ACHN (cell line): ENCODE results near the gene MAEA.
A peak's percentile ranks its signal among the peaks of the same experiment; 100 is the strongest.

Source experiments
- DNase-seq: peaks from one replicate; pipeline ENCODE4 v3.0.0-alpha.2; 2015
- in situ Hi-C: cut with HindIII; loops from 2 replicates; pipeline ENCODE4 v1.10.0; 2017; ENCODE audit warnings: low sequenced_read_pairs, low pct_ligation_motif_present, low pct_unique_long_range_greater_than_20kb

The MAEA gene

DNA sequence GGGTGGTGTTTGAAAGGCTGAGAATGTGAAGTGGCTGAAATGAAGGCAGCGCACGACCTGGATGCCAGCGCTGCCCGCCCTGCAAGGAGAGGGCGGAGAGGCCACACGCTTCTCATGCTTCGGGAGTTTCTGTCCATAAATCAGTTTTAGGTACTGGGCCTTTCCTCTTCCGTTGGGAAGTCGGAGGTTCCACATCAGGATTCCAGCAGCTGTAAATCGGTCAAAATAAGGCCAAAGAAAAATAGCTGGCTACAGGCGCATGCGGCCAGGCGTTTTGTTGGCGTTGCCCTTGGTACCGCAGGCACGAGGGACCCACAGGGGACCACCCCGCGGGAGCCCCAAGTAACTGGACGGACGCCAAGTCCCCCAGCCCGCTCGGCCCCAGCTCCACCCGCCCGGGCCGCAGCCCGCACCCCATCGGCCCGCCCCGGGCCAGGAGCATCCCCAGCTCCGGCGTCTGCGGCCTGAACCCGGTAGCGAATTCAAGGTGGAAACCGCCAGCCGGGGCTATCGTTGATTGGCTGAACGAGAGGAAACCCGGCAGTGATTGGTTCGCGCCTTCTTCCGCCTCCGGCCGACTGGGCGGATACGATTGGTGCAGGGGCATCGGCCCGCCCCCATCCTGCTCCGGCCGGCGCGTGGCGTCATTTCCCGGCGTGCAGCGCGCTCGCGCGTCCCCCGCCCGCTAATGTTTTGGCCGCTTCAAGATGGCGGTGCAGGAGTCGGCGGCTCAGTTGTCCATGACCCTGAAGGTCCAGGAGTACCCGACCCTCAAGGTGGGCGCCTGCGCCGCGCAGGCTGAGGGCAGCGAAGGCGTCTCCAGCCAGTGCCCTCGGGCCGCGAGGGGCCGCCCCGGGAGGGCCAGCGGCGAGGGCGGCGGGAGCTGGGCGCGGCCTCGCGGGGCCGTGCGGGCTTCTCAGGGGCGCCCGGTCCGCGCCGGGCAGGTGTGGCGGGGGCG, at the start of gene MAEA:
Gene MAEA, plus strand, starts transcription at position 685 of the 958 bp plus-strand sequence. Its CDS starts 23 bp downstream, at position 708.
- DNase-seq = peak; percentile 94
- in situ Hi-C loops = no loop called here

DNA sequence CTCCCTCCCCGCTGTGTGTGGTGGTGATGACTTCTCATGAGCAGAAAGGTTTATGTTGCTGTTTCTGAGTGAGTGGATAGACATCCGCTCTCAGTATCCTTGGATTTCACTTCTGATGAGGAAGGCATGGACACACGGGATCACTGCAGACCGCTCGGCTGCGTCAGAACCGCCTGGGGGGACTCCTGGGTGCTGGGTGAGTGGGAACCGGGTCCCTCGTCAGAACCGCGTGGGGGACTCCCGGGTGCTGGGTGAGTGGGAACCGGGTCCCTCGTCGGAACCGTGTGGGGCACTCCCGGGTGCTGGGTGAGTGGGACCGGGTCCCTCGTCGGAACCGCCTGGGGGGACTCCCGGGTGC, 49.8 kb upstream of the MAEA start:
- DNase-seq = no peak
- in situ Hi-C loops = no loop called here

DNA sequence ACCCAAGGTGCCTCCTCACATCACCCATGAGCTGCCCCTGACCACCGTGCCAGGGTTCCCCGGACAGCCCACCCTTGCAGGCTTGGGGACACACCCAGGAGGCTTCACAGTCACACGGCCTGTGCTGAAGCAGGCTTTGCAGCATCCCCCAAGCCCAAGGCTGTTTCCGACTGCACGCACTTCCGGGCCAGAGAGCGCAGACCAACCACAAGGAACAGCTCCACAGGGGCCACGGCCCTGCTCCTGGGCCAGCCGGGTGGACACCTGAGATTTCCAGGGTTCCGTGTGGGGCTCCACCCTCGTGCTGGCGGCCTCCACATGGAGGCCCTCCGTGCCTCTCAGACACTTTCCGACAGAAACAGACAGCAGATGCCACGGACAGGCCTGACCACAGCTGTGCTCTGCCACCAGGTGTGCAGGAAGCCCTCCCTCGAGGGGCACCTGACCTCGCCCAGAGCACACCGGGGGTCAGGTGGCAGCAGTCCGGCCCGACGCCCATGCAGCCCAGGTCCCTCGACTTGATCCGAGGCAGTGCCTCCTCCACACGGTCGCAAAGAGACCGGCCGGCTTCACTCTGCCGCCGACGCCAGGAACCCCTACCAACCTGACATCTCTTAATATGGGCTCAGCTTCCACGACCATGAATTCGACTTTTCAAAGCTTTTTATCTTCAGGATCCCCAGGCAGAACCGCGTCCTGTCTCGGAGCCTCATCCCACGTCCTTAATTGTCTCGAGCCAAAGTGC, 48.8 kb upstream of the MAEA start:
- DNase-seq = no peak
- in situ Hi-C loops = no loop called here

DNA sequence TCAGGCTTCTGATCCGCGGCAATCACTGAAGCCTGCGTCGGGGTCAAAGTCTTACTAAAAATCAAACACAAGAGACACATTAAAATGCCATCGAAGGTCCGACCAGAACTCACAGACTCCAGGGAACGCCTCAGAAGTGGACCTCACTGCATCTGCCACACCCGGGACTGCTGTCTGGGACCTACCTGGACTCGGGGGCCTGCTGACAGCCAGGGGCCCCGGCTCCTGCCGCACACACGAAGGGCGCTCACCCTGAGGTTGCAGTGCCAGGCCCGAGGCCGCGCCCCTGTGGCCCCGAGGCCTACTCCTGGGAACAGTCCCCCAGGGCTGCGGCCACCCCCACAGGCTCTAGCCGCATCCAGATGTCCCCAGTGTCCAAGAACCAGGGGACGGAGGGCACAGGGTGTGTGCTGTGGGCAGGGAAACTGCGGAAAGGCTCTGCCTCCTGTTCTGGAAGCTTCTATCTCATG, 48.2 kb upstream of the MAEA start:
- DNase-seq = no peak
- in situ Hi-C loops = no loop called here

DNA sequence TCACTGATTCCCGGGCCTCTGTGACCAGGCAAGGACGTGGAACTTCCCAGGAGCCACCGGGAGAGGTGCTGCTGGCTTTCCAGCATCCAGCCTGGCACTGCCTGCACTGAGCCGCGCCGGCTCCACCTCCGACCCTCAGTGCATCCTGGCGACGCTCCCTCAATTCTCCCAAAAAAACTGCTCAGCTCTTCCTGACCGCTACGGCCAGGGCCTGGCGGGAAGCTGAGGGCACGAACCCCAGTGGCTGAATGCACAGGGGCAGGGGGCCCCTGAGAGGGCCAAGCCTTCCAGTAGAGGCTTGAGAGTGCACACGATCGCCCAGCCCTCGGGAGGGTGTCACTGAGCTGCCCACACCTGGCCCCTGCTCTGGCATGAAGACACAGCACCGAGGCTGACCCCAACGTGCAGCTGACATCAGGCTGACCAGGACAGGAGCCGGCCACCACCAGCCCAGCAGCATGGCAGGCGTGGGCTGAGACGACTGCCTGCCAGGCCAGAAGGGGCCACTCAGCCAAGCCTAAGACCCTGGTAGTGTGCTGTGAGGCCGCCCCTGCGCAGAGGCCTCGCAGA, 47.7 kb upstream of the MAEA start:
- in situ Hi-C loops = no loop called here
- DNase-seq = no peak

DNA sequence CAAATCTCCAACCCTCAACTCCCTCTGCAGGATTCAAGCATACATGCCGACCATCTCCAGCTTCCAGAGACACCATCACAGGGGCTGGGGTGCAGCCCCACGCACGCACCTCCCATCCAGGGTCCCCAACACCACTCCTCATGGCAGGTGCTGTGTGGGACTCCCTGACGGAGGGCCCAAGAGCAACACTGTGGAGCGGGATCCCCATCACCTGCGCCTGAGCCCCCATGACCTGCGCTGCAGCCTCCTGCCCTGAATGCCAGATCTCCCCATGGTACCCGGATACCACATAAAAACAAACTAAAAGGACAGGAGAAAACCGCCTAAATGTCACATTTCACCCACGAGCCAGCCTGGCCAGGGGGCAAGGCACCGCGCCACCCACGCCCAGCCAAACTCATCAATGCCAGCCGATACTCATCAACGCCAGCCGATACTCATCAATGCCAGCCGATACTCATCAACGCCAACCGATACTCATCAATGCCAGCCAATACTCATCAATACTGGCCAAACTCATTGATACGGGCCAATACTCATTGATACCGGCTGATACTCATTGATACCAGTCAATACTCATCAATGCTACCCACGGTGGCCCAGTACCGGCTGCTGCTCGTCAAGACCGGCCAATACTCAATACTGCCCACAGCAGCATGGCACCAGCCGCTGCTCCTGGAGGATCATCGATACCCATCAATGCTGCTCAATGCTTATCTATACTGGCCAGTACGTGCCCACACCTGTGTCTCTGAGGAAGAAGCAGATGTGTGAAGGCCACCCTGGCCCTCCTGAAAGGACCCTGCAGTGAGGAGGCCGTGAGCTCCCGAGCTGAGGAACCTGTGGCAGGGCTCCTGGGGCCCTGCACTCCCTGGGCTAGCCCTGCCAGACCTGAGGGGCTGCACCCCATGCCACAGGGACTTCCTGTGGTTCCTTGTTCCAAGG, 46.9 kb upstream of the MAEA start:
- in situ Hi-C loops = no loop called here
- DNase-seq = no peak

DNA sequence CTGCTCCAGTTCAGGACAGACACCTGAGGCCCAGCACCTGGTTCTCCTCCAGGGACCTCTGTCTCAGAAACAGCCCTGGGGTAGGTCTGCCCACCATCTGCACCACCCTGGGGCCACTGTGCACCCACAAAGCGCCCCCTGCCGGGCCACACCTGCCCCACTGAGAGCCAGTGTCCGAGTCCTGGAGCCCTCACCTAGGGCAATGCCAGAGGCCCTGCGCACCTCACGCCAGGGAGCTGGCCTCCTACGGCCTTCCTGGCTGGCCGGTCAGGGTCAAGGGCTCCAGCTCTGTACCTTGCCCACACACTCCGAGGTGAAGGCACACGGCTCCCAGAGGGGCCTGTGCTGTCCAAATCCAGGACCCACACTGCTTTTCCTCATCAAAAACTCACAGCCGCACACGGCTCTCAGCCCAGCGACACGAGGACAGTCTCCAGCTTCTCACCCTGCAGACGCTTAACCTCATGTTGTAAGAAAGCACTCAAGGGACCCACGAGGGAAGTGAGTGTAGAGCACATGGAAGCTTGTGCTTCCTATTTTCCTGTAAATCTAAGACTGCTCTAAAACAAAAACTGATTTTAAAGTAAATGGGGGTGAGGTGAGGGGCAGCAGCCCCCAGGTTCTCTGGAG, 46.1 kb upstream of the MAEA start:
- no peak for DNase-seq
- in situ Hi-C loops = no loop called here

DNA sequence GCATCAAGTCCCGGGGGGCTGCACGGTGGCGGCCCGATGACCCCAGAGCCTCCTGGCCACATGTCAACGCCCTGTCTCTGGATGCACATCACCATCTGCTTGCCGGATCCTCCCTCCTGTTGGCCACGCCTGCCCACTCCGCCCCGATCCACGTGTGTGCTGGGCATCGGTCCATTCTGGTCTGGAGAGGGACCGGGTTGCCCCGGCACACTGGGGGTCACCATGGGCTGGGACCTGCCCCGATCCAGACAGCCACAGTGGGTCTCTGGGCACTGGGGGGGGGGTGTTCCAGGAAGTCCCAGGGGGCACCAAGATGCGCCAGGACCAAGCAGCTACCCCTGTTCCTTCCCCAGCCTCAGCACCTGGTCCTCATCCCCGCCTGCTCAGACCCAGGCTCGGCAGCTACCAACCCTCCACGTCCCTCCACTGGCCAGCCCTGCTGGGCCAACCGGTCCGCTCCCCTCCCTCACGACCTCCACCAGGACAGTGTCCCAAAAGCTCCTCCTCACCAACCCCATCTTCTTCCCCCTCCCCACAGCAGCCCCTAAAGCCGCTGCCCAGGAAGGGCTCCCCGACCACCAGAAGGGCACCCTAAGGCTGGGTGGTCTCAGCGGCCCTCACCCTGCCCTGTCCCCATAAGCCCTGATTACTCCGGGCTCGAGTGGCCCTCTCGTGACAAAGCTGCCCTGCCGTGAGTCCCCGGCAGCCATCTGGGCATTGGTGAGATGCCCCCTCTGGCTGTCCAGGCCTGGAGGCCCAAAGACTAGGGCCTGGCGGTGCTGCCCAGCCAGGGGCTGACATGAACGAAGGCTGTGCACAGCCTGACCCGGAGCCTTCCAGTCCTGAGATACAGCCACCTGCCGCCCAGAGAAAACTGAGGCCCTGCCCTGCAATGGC, 45.4 kb upstream of the MAEA start:
- no peak for DNase-seq
- in situ Hi-C loops = no loop called here

DNA sequence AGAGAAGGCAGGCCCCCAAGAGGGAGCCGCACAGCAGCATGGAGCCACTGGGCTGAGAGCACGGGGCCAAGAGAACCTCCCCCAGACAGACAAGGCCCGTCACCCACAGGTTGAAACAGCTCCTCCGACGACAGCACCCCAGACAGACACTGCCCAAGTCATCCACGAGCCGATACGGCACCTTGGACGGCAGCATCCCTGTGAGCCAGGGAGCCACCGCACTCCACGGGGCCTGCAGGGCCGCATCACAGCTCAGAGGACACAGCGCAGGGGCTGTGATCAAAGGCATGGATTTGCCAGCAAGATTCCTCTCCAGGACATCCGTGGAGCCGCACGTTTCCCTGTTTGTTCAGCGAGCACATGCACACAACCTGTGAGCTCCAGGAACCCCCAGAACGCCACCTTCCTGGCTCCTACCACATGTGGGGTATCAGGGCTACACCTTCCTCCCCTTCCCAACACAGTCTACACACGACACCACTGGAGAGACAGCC, 44.7 kb upstream of the MAEA start:
- DNase-seq = no peak
- in situ Hi-C loops = no loop called here

DNA sequence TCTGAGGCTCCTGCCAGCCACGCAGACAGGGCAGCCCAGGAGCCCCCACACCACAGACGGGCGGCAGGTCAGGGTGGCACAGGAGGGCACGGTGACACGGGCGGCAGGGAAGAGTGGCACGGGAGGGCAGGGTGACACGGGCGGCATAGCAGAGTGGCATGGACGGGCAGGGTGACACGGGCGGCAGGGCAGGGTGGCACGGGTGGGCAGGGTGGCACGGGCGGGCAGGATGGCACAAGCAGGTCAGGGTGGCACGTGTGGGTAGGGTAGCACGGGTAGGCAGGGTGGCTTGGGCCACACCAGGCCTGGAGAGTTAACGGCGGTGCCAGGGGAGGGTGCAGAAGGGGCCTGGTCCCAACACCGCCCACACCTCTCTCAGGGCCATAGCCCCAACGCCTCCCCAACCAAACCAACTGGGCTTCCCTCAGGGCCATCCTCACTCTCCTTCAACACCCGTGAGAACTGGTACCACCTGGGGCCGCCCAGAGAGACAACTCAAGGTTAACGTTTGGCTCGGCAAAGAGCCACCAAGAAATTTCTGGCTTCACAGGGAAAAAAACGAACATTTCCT, 44.1 kb upstream of the MAEA start:
- no peak for DNase-seq
- in situ Hi-C loops = no loop called here

DNA sequence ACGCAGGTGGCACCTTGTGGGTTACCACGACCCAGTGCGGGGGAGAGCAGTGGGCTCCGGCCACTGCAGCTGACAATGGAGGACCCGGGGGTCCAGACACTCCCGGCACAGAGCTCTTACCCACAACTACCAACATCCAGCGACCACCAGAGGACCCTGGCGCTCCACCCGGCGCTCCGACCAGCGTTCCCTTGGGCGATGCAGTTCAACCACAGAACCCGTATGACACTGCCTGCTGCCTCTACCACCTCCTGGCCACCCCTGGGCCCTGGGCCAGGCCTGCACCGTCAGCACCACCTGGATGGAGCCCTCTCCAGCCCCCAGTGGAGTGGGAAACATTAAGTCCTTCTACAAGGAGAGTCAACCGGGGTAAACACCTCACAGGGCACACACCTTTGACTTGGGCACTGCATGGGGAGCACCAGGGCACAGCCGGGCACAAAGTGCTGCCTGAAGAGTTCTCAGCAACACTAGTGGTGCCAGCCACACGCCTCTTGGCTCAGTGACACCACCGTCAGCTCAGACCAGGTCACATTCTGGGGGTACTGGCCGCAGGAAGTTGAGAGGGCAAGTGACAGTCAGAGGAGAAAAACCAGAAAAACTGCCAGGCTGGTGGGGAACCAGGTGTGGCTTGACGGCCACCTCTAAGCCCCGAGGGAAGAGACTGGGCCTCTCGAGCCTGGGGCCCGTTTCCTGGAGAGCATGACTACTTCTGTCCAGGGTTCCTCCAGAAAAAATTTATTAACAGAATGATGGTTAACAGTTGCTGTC, 43.4 kb upstream of the MAEA start:
- in situ Hi-C loops = no loop called here
- DNase-seq = no peak

DNA sequence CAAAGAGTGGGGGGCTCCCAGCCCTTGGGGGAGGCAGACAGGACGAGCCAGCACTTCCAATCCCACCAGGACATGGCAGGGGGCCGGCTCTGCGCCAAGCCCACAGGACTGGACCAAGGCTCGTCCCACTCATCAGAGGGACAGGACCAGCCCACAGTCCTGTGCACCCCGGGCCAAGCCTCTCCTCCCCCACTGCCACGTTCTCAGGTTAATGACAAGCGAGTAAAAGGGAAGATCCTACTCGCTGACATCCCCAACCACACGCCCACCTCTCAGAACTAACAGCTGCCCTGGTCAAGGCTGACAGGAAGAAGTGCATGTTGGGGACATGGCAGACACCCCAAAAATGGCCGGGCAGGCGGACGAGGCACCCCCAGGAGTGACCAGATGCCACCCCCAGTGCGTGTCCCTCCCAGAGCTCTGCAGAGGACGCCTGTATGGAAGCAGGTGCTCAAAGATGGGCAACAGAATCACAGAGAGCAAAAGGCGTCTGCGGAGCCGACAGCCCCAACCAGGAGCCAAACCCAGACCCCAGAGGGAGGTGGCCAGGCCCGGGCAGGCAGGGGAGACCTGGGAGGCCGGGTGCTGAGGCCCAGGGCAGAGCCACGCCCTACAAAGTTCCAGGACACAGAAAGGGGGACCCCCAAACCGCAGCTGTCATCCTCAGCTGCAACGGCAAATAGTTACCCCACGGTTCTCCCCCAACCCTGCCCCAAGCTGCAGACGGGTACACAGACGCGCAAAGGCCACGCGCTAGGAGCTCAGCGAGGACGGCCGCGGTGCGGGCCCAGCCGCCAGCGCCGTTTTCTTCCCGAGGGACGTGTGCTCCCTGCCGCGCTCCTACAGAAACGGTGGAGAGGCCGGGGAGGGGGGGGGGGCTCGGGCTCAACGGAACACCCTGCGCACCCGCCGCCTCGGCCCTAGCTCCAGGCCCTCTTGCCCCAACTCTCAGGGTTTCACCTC, 42.5 kb upstream of the MAEA start:
- peak; percentile 18 for DNase-seq
- in situ Hi-C loops = no loop called here

DNA sequence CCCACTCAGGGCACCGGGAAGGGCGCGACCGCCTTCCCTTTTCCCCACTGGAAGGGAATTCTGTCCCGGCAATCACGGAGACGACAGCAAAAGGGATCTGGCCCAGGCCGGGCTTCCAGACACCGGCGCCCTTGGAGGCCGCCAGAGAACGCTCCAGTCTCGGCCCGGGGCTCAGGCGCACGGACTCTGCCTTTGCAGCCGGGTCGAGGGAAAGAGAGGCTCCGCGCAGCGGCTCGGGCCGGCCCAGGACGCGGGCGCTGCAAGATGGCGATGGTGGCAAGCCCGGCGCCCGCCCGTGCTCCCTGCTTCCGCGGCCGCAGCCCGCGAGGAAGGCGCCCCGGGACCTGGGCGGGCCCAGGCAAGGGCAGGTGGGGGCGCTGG, 41.8 kb upstream of the MAEA start:
- DNase-seq = no peak
- in situ Hi-C loops = no loop called here

DNA sequence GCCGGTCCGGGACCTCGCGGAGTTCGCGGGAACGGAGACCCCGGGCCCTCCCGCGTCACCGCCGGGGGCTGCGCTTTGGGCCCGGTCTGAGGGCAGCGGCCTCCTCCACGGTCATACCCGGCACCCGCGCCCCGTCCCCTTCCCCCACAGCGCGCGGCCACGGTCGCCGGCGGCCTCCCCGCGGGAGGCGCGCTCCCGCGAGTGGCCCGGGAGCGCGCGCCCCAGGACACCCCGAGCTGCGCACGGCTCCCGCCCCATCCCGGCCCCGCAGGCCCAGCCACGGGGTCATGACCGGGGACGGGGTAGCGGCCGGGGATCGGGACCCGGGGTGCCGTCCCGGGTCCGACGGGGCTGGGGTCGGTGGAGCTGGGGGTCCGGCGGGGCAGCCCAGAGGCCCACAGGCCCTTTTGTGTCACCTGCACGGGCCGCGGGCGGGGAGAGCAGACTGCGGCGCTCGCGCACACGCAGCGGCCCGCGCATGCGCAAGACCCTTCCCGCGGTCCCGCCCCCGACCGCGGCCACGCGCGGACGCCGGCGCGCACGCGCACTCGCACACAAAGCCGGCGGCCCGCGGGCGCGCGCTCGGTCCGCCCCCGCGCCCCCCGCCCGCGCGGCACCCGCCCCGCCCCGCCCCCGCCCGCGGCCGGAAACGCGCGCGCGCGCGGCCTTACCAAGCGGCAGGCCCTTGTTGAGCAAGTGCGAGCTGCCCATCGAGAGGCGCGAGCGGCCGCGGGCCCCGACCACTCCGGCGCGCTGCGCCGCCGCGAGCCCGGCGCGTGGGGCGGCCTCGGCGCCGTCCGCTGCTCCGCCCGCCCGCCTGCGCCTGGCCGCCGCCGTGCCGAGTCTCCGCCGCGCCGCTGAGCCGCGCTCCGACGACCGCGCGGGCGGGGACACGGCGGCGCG, 41.2 kb upstream of the MAEA start, which contains the start of gene CTBP1:
Gene CTBP1, minus strand, starts transcription at position 886 of the 903 bp plus-strand sequence. CDS start 7,799 bp downstream, outside the sequence.
- peak; percentile 76 for DNase-seq

More for the DNA sequence above, 41.2 kb upstream of the MAEA start, which contains the start of gene CTBP1:
- in situ Hi-C loops = no loop called here
